ENCODE data around the gene SORCS2.

DNA sequence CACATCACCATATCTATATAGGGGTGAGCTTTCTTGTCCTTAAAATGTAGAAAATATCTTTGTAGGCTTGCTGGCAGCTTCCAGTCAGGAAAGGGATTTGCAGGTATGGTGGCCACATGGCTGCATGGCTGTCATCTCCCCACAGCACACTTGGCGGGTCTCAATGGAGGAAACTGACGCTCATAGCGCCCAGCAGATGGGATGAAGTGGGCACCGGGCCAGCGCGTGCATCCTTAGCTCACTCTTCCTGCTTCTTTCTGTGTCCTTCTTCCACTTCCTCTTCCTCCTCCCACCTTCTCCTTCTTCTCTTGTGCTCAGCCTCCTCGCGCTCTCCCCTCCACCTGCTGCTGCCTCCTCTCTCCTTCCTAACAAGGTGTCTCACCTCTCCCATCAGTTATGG lies 398.6 kb downstream of the SORCS2 start:
- TF ChIP-seq, protein P1, sequence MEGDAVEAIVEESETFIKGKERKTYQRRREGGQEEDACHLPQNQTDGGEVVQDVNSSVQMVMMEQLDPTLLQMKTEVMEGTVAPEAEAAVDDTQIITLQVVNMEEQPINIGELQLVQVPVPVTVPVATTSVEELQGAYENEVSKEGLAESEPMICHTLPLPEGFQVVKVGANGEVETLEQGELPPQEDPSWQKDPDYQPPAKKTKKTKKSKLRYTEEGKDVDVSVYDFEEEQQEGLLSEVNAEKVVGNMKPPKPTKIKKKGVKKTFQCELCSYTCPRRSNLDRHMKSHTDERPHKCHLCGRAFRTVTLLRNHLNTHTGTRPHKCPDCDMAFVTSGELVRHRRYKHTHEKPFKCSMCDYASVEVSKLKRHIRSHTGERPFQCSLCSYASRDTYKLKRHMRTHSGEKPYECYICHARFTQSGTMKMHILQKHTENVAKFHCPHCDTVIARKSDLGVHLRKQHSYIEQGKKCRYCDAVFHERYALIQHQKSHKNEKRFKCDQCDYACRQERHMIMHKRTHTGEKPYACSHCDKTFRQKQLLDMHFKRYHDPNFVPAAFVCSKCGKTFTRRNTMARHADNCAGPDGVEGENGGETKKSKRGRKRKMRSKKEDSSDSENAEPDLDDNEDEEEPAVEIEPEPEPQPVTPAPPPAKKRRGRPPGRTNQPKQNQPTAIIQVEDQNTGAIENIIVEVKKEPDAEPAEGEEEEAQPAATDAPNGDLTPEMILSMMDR (IDR thresholded peaks at IDR 0.05; ENCODE audit: low read depth, low read length), result no peak
- TF ChIP-seq, protein P2, sequence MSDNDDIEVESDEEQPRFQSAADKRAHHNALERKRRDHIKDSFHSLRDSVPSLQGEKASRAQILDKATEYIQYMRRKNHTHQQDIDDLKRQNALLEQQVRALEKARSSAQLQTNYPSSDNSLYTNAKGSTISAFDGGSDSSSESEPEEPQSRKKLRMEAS (IDR thresholded peaks at IDR 0.05; ENCODE audit: low read depth, low read length), result no peak
- no peak for TF ChIP-seq POLR2A (IDR thresholded peaks at IDR 0.05; ENCODE audit: extremely low read depth, insufficient read length)
- TF ChIP-seq MYC (IDR thresholded peaks at IDR 0.05; ENCODE audit: low read depth, low read length), result no peak
